NOMO-1 (cell line): Measurements from ENCODE around the gene SPRYD3.

Experiments
- DNase-seq, 2 experiments: peaks; one replicate each; lab custom pipeline; 2025; ENCODE audit not compliant: unreplicated experiment in 2 of 2; lab: John Stamatoyannopoulos, UW

SPRYD3 gene

DNA sequence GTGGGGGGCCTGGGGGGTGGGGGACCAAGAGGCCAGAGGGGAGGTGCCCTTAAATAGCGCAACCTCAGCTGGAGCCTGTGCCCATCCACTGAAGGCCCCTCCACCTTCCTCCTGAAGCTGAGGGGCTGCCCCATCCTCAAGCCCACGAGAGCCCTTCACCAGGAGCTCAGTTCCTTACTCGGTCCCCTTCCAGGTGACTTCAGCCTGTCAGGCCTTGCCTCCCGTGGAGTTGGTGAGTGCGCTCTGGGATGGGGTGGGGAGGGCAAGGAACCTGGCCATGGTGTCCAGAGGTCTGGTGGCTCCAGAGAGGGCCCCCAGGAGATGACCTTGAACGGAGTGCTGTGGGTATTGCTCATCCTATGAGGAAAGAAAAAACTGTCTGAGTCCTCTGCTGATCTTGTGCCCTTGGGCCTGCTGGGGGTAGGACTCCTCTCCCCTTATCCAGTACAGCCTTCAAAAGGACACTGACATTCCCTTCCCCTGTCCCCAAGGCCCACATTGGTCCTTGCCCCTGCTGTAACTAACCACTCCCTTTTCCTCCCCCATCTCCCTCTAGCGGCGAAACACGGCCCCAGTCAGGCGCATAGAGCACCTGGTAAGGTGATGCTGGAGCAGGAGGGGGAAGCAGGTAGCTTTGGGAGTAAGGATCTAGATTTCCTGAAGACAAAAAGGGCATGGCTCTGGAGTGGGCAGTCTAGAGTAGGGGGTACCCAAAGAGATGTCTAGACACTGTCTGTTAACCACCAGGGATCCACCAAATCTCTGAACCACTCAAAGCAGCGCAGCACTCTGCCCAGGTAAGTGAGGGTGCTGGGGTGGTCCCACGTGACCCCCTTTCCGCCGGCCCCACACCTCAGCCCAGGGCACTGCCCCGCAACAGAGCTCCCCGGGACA, 25.7 kb downstream of the SPRYD3 start:
- no peak for DNase-seq

DNA sequence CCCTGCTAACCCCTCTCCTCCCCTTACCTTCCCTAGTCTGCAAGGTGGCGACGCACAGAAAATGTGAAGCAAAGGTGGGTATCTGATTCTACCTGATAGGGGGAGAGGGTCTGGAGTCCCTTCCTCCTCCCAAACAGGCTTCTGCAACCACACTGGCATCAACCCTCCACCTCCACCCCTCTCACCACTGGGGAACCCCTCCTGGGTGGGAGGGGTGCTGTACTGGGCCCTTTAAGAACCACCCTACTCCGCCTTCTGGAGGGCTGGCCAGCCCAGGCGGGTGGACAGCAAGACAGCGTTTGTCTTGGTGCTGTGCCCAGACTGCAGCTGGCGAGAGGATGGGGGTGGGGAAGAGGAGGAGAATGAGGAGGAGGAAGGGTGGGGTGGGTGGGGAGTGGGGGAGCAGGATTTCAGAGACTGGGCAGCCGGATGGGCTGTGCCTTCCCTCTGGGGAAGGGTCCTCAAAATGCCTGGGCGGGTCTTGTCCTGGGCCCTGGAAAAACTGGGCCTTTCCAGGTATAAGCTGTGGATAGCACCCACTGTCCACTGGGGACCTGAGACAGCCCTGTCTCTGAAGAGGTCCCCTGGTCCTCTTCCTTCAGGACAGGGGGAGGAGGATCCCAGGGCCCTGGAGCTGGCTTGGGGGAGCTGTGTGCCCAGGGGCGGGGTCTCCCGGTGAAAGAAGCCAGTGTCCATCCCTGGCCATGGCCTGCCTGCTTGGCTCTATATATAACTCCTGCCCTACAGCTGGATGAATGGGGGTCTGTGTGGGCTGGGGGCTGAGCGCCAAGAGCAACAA, 26.6 kb downstream of the SPRYD3 start:
- no peak for DNase-seq

DNA sequence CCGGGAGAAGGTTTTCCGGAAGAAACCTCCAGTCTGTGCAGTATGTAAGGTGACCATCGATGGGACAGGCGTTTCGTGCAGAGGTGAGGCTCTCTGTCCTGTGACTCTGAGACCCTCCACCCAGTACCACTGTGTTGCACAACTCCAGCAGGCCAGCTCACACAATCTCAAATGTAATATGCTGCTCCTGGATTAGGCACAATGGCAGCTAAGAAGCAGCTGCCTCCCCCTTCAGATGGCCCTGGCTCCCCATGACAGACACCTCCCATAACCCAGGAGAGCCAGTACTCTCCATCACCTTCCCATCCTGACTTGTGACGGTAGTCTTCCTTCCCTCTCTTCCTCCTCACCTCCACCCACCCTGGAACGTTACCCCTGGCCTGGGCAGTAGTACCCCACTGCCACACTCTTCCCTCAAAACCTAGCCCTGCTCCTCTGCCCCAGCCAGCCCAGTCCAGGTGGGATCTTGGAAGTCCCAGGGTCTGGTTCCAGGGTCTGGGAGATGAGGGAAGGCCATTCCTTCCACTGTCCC, 27.2 kb downstream of the SPRYD3 start:
- no peak for DNase-seq

DNA sequence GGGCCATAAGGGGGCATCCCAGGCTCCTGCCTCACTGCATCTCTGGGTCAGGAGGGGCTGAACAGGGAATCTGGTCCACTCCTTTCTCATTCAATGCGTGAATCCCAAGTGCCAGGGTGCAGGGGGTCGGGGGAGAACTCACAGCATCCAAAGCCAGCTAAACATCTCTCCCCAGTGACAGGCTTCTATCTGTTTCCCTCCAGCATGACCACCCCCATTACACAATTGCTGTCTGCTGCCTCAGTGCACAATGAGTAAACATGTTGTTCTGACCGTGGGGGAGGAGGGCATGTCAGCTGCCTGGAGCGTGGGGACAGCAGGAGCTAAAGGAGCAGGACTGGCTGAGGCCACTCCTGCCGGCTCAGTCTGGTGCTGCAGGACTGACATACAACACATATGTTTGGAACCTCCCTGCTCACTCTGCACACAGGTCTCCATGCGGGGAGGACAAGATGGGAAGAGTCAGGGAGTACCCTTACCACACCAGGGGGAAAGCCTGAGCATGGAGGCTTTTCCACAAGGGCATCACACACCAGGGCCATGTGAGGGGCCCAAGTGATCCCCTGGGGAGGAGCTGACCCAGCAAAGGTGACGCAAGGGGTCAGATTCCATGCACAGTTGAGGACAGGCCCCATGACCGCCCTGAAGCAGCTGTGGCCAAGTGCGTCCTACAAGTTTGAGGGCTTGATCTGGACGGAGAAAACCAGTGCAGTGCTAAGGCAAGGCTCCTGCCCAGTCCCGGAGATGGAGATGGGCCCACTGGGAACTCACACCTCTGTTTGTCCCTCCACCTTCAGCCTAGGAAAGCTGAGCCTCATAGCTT, 27.9 kb downstream of the SPRYD3 start:
- no peak for DNase-seq

DNA sequence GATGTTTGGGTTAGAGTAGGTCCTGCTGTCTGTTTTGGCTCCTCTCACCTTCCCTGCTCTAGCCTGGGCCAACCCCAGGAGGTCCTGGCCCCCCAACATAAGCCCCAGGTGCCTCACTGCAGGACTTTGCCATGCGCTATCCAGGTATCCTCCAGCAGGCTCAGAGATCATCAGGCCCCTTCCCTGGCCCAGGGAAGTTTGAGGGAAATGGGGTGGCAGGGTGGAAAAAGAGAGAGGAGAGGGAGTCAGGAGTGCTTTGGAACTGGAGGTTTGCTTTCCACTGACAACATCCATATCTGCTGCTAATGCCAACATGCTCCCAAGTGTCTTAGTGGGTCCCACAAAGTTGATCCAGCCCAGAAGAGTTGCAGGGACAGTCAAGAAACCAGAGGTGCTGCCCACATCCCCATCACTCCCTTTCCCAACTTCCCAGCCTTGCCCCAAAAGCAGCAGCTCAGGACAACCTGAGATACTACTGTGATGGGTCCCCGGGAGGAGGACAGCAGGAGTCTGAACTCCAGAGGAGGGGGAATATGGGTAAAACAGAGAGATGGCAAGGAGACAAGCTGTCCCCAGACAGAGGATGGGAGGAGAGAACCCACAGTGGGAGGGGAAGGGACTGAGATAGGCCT, 28.6 kb downstream of the SPRYD3 start:
- no peak for DNase-seq

DNA sequence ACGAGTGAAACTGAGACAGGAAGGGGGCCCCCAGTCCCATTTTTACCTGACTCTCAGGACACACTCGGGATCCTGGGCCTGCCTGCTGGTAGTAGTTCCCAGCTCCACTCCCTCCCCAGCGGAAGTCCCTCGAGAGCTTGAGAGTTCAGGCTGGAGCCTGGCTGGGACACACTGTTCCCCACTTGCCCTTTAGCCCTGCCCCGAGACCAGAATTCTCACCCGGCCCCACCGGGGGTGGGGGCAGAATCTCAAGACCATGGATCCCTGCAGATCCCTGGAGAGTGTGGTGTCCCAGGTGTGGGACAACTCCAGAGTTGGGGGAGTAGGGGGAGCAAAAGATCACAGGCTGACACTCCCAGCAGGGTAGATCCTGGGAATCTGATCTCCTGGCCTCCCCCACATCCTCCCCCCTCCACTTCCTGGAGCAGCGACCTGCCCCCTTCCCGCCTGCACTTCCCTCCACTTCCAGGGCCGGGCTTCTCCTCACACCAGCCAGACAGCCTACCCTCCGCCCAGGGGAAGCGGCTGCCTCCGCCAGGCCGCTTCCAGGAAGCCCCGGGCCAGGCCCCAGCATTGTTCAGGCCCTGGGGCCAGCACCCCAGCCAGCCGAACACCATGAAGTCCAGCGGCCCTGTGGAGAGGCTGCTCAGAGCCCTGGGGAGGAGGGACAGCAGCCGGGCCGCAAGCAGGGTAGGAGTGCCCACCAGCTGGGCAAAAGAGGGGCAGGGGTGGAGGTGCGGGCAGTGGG, 29.4 kb downstream of the SPRYD3 start, which contains the start of gene TNS2:
TSS of gene TNS2 (plus strand) at position 495 of the 748 bp plus-strand sequence. CDS start at position 616, 121 bp downstream.
- no peak for DNase-seq

DNA sequence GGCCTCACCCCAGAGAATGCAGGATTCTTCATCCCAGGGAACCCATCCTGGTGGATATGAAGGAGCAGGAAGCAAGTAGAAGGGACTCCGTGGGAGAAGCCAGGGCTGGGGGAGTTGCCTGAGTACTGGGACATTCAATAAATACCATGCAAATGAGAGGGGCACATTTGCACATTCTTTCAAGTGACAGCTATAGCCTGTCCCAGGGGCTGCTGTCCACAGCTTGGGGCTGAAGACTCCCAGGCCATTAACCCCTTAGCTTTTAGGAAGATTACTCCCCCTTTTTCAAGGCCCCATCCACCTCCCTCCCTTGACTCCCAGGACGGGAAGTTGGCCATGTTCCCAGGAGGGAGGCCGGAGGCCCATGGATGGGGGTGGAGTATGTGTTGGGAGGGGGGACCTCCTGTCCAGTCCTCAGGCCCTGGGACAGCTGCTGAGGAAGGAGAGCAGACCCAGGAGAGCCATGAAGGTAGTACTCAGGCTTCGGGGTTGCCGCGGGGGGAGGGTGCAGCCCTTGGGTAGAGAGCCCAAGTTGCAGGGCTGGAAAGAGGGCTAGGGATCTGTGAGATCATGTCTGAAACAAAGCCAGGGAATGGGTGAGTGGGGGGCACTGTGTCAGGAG, 30.3 kb downstream of the SPRYD3 start:
- DNase-seq = no peak

DNA sequence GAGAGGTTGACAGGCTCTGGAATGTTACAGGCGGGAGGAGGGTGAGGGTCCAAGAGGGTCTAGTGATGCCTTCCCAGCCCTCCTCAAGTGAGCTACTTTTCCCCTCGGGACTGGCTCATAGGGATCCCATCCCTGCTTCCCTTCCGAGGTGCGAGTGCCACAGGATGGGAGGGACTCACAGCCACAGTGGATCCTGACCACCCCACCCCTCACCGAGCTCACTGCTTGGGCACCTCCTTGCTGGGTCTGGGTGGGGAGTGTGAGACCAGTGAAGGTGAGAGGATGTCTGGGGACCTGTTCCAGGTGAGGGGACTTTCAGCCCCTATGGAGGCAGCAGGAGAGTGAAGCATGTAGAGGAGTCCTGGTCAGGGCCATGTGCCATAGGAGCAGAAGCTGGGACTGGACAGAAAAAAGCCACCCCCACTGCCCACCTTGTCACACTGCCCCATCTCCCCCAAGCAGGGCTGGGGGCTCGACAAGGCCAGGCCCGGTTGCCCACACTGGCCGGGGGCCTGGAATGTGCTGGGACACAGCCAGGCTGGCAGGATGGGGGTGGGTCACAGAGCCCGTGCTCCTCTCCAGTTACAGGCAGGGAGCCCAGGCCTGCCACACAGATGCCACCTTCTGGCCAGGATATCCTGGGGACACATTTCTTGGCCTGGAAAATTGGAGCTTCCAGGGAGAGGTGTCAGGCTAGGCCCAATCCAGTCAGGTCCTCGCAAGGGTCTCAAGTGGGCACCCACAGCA, 31.0 kb downstream of the SPRYD3 start:
- DNase-seq = no peak

DNA sequence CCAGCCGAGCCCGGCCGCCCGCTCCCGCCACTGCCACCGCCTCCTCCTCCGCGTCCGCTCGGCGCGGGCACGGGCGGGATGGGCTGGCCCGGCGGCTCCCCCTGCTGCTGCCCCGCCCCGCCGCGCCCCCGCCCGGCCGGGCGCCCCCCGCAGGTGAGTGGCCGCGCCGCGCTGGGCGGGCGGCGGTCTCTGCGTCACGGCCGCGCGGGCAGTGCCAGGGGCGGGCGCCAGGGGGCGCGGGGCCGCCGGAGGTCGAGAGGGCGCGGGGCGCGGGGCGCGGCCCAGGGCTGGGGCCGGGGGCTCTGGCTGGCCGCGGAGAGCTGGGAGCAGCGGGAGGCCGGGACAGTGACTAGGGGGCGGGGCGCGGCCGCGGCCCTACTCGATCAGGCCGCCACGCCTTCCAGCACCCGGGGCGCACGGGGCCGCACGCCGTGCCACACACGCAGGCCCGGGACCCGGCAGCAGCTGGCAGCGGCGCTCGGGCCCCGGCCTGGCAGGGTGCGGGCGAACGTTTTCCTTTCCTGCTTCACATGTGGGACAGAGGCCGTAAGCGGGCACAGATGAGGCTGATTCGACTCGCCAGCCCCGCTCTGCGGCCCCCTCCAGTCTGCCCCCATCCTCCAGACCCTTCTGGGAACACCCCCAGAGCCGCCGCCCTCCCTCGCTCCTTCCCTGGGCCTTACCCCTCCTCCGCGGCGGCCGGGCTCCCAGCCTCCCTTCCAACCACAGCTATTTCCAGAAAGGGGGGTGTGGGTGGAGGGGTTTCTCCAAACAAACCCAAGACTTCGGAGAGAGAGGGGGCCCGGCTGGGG, 31.8 kb downstream of the SPRYD3 start:
- peak; percentile 39 to 58 for DNase-seq

DNA sequence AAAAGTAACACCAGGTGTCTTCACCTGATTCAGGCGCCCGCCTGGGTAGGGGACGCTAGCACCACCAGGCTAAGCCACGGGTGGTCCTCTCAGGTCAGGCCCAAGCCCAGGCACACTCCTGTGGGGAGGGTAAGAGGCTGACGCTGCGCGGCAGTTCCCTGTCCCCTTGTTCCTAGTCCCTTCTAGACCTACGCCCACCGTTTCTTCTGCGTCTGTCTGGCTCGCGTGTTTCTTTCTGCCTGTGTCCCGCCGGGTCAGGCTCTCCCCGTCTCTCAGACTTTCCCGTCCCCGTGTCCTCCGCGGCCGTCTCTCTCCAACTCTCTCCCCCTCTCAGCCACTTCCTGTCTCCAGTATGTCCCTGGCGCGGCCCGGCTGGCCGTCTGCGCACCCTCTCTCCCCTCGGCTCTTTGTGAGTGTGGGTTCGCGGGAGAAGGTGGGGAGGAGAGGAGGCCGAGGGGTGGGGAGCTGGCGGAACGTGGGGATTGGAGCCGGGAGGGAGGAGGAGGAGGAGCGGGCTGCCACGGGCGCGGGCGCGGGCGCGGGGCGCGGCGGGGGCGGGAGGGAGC, 32.5 kb downstream of the SPRYD3 start:
- DNase-seq = peak; percentile 39 to 58

DNA sequence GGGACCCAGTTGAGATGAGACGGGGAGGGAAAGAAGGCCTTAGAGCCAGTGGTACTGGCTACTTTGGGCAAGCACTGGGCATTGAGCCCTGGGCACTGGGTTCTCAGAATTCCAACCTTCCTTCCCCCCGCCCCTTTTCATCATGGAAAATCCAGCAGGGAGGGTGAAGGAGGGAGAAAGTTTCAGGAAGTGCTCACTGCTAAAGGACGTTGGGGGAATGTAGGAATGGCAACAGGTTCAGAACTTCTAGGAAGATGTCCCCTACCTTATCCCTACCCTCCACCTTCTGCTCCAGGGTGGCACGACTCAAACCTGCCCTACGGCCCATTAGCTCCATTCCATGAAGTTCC, 33.5 kb downstream of the SPRYD3 start:
- DNase-seq = no peak

DNA sequence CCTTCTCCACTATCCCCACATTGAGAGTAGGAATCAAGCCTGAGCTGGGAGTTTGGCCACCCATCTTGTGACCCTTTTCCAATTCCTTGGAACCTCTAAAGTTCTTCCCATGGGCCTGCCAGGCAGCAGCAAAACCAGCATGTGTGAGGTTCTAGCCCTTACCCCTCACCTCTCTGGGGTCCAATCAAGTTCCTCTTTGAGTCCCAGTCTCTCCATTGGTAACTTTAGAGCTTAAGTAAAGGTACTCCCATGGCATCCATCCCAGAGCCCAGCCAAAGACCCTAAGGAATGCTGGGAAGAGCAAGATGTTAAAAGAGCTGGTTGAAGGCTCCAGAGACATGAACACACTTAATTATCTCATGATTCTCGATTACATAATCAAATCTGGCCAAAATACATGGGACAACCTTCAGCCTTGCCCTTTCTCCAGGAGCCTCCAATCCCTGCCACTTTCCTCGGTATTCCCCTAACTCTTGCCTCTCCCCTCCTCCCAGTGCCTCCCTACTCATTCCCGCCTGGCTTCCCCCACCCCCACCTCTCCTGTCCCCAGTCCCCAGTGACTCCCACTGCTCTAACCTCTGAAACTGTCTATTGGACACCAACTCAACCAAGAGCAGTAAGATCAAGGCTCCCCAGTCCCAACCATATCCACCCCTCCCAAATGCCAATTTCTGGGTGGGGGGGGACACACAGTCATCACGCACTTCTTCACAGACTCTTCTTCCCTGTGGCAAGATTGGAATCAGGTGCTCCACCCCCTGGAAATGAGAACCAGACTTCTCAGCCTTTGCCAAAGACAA, 34.1 kb downstream of the SPRYD3 start:
- DNase-seq = no peak

DNA sequence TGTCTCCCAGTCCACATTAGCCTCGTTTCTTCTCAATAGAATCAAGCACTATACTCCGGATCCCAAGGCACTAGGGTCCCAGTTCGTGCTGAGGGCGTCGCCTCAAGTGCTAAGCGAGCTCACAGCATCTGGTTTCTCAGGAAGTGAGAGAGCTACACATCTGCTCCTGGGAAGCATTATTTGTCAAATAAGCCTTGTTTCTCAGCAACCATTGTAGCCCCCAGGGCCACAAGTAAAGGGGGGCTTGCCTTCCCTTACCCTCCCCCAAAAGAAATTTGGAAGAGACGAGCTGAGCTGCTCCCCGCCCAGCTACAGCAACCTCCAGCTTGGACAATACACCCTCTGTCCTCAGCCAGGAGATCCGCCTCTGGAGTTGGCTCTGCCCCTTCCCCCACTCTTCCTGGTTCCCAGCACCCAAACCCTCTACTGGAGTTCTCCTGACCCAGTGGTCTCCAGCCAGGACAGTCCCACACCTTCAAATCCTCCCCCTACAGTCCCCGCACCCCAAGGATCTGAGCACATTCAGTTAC, 35.1 kb downstream of the SPRYD3 start:
- DNase-seq = no peak

DNA sequence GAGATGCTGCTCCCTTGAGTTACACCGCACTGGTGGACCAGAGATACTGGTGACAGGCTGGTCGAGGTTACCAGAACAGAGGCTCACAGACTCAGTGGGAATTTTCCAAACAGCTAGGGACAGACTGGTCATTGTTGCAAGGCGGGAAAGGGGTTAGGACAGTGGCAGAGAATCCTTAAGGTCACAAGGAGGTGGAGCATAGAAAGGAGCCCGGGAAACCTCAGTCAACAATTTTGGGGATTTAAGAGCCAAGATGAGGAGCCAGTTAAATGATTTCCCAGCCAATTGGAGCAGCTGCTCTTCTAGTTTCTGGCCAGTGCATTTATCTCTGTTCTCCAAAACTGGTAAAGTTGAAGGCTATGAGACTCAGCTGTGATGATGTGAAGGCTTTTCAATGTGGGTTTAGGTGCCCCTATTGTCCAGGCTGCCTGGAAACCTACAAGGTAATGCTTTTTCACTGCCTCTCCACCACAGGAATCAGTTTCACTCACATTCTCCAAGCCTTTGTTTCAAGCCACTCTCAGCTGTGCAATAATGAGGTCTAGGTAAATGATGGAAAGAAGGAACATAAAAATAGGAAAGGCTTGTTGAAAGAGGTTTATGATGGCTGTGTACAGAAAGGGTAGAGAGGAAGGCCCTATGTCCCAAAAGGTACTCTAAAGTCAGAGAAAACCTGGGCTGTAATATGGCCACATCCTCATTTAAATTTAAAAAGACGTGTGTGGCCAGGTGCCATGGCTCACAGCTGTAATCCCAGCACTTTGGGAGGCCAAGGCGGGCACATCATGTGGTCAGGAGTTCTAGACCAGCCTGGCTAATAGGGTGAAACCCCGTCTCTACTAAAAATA, 36.4 kb downstream of the SPRYD3 start:
- no peak for DNase-seq

DNA sequence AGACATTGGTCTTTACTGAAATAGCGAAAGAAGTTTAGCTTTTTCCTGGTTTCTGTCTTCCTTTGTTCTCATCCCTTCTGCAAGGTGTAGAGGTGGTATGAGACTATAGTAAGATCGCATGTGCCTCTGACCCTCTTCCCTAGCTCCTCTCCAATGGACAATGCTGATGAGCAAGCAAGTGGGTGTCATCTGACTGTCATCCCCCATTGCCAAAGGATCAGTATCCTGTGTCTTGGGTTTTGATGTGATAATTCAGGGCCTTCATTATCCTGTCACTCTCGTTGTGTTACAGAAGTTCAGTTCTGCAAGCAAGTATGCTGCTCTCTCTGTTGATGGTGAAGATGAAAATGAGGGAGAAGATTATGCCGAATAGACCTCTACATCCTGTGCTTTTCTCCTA, 39.3 kb downstream of the SPRYD3 start:
- DNase-seq = no peak
